ENCODE data around the gene GMPS.
"Not testable (repeated sequence)": the region's sequence is repeated elsewhere in the genome, so short reads cannot be mapped to it uniquely, and the experiment has no call there.

- not testable (repeated sequence) for TF ChIP-seq EZH2 (IDR thresholded peaks at IDR 0.05; ENCODE audit: low read length, unreplicated experiment); CTCF (conservative IDR thresholded peaks at IDR 0.05; ENCODE audit: low read depth, low read length); EZH2phosphoT487 (IDR thresholded peaks at IDR 0.05; ENCODE audit: borderline replicate concordance, low read length)
Observed at GRCh38 chr3:155860424-155860823, 10.0 kb upstream of the GMPS start.

Data from PC-3 (cell line).